ENCODE data around the gene RNF31.

DNA sequence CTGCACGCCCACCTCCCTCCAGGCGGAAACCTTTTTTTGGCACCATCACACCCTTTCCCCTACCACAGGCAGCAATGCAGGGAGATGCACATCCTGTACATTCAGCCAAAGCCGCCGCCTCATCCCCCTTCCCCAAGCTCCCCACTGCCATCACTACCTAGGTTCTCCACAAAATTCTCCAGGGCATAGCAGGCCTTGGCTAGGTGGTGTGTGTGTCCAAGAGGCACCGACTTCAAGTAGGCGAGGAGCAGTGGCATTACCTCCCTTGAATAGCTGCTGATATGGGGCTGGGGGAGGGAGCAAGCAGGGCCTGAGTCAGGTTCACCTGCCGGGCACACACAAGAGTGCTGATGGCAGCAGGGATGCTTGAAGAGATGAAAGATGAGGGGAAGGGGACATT is 37.7 kb downstream of the RNF31 start:
- TF ChIP-seq, protein P1, sequence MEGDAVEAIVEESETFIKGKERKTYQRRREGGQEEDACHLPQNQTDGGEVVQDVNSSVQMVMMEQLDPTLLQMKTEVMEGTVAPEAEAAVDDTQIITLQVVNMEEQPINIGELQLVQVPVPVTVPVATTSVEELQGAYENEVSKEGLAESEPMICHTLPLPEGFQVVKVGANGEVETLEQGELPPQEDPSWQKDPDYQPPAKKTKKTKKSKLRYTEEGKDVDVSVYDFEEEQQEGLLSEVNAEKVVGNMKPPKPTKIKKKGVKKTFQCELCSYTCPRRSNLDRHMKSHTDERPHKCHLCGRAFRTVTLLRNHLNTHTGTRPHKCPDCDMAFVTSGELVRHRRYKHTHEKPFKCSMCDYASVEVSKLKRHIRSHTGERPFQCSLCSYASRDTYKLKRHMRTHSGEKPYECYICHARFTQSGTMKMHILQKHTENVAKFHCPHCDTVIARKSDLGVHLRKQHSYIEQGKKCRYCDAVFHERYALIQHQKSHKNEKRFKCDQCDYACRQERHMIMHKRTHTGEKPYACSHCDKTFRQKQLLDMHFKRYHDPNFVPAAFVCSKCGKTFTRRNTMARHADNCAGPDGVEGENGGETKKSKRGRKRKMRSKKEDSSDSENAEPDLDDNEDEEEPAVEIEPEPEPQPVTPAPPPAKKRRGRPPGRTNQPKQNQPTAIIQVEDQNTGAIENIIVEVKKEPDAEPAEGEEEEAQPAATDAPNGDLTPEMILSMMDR (IDR thresholded peaks at IDR 0.05; ENCODE audit: insufficient read depth, low read depth, low read length) = no peak
- no peak for TF ChIP-seq EZH2 (IDR thresholded peaks at IDR 0.05; ENCODE audit: insufficient read depth, low read length)
